IMR-90 (cell line): ENCODE data around the gene ZNF761. TPM values are rescaled to one million over a fixed set of nuclear protein-coding genes. Genes with fewer than 3 reads are reported as not detected.
A peak's percentile ranks its signal among the peaks of the same experiment; 100 is the strongest.

ENCODE experiments used
- ATAC-seq: fragments of 200-7000 bp; cut with Tn5 transposase; 2 replicates; pipeline ENCODE4 v1.9.1; 2020; ENCODE audit warnings: low read depth, mild to moderate bottlenecking, moderate library complexity
- BruUV-seq: library from RNA; stranded (reverse); fragments of 400-500 nt; replicated peaks from 2 replicates; lab custom pipeline; 2021; lab: Mats Ljungman, UMichigan
- CTCF ChIA-PET: fragments of 300-600 bp; formaldehyde crosslinking; extraction: SDS; loops from one replicate; lab custom pipeline; 2021; ENCODE audit warnings: antibody characterized with exemption; lab: Yijun Ruan, JAX
- POLR2A ChIA-PET: fragments of 300-600 bp; sonication (Branson Sonifier 250); formaldehyde crosslinking; loops from one replicate; lab custom pipeline; 2022; ENCODE audit warnings: antibody characterized with exemption; ENCODE audit not compliant: unreplicated experiment; lab: Charles Lee
- DNase-seq: peaks from one replicate; pipeline ENCODE4 v3.0.0; 2013
- H2AFZ ChIP-seq: replicated peaks from 2 replicates; pipeline ENCODE3; 2013; ENCODE audit warnings: low read length, mild to moderate bottlenecking; ENCODE audit not compliant: poor library complexity
- H2AK5ac ChIP-seq: 2 replicates; pipeline ENCODE4 v1.6.1; 2013; ENCODE audit warnings: low read depth, low read length, inconsistent platforms
- H2AK9ac ChIP-seq: replicated peaks from 2 replicates; pipeline ENCODE3; 2013; ENCODE audit warnings: mild to moderate bottlenecking, low read depth, low read length, moderate library complexity; ENCODE audit not compliant: poor library complexity
- H2BK120ac ChIP-seq: 2 replicates; pipeline ENCODE4 v1.6.1; 2013; ENCODE audit warnings: low read depth, low read length, inconsistent platforms
- H2BK15ac ChIP-seq: 3 replicates; pipeline ENCODE4 v1.6.1; 2013; ENCODE audit warnings: low read depth, low read length, inconsistent platforms
- H2BK20ac ChIP-seq: 2 replicates; pipeline ENCODE4 v1.6.1; 2013; ENCODE audit warnings: low read depth, mild to moderate bottlenecking, inconsistent platforms, low read length, moderate library complexity
- H2BK5ac ChIP-seq: 2 replicates; pipeline ENCODE4 v1.6.1; 2013; ENCODE audit warnings: mild to moderate bottlenecking, low read depth, low read length, inconsistent platforms; ENCODE audit not compliant: poor library complexity, severe bottlenecking
- H3K14ac ChIP-seq: replicated peaks from 2 replicates; pipeline ENCODE4 v1.6.1; 2013; ENCODE audit warnings: low read depth, low read length, inconsistent platforms
- H3K18ac ChIP-seq: 2 replicates; pipeline ENCODE4 v1.6.1; 2013; ENCODE audit warnings: low read depth, low read length, control low read depth
- H3K23ac ChIP-seq: 2 replicates; pipeline ENCODE4 v1.6.1; 2013; ENCODE audit warnings: low read depth, low read length, inconsistent platforms
- H3K27ac ChIP-seq: 2 replicates; pipeline ENCODE4 v1.5.1; 2013; ENCODE audit warnings: mild to moderate bottlenecking, control low read depth, low read length; ENCODE audit not compliant: insufficient read depth
- H3K27me3 ChIP-seq: 2 replicates; pipeline ENCODE4 v1.6.1; 2013; ENCODE audit warnings: low read length; ENCODE audit not compliant: control insufficient read depth, insufficient read depth
- H3K36me3 ChIP-seq: 2 replicates; pipeline ENCODE4 v1.6.1; 2013; ENCODE audit warnings: low read length, mixed read lengths; ENCODE audit not compliant: control insufficient read depth, insufficient read depth
- H3K4ac ChIP-seq: 2 replicates; pipeline ENCODE4 v1.6.1; 2013; ENCODE audit warnings: low read depth, low read length, inconsistent platforms
- H3K4me1 ChIP-seq: 2 replicates; pipeline ENCODE4 v1.6.1; 2013; ENCODE audit warnings: low read length, mixed read lengths; ENCODE audit not compliant: control insufficient read depth, insufficient read depth
- H3K4me2 ChIP-seq: 2 replicates; pipeline ENCODE4 v1.6.1; 2013; ENCODE audit warnings: low read depth, mild to moderate bottlenecking, control low read depth, low read length, moderate library complexity
- H3K4me3 ChIP-seq: 2 replicates; pipeline ENCODE4 v1.5.1; 2013; ENCODE audit warnings: low read depth, mild to moderate bottlenecking, control low read depth, low read length, moderate library complexity; ENCODE audit not compliant: insufficient read depth
- H3K56ac ChIP-seq: 2 replicates; pipeline ENCODE4 v1.6.1; 2013; ENCODE audit warnings: low read length, inconsistent platforms; ENCODE audit not compliant: insufficient read depth; ENCODE audit errors: extremely low read depth
- H3K79me1 ChIP-seq, 2 experiments: 2 replicates each; pipeline ENCODE4 v1.6.1; 2013; ENCODE audit warnings: low read length in 2 of 2, inconsistent platforms in 1 of 2, low read depth in 1 of 2
- H3K9ac ChIP-seq: 2 replicates; pipeline ENCODE4 v1.6.1; 2013; ENCODE audit warnings: low read depth, low read length, control low read depth
- H3K9me1 ChIP-seq: 2 replicates; pipeline ENCODE4 v1.6.1; 2013; ENCODE audit warnings: low read length, inconsistent platforms; ENCODE audit not compliant: insufficient read depth
- H3K9me3 ChIP-seq: 2 replicates; pipeline ENCODE4 v1.6.1; 2013; ENCODE audit warnings: low read length; ENCODE audit not compliant: control insufficient read depth, insufficient read depth
- H4K20me1 ChIP-seq: 2 replicates; pipeline ENCODE4 v1.6.1; 2013; ENCODE audit warnings: low read length, inconsistent platforms; ENCODE audit not compliant: insufficient read depth
- H4K5ac ChIP-seq: 2 replicates; pipeline ENCODE4 v1.6.1; 2013; ENCODE audit warnings: mild to moderate bottlenecking, low read depth, low read length, control low read depth
- H4K8ac ChIP-seq, 2 experiments: 2 replicates each; pipeline ENCODE4 v1.6.1; 2013; ENCODE audit warnings: low read depth in 2 of 2, low read length in 2 of 2, control low read depth in 1 of 2, inconsistent platforms in 1 of 2
- H4K91ac ChIP-seq: 2 replicates; pipeline ENCODE4 v1.6.1; 2013; ENCODE audit warnings: low read depth, low read length, inconsistent platforms; ENCODE audit not compliant: insufficient read depth
- BHLHE40 ChIP-seq: fragments of 150-350 bp; IDR thresholded peaks from 2 replicates; pipeline ENCODE4 v1.6.1; 2016; ENCODE audit warnings: mild to moderate bottlenecking, low read depth, low read length
- CEBPB ChIP-seq: IDR thresholded peaks from 2 replicates; pipeline ENCODE4 v1.6.1; 2012; ENCODE audit warnings: low read depth, low read length, improper control_type of control experiment
- CTCF ChIP-seq: conservative IDR thresholded peaks from 2 replicates; pipeline ENCODE4 v1.5.1; 2012; ENCODE audit warnings: mild to moderate bottlenecking, low read depth, low read length, improper control_type of control experiment
- ELK1 ChIP-seq: fragments of 150-350 bp; IDR thresholded peaks from 2 replicates; pipeline ENCODE4 v1.6.1; 2016; ENCODE audit warnings: low read depth, mild to moderate bottlenecking, low read length, moderate library complexity, borderline replicate concordance
- FOS ChIP-seq: fragments of 150-350 bp; IDR thresholded peaks from 2 replicates; pipeline ENCODE4 v1.6.1; 2016; ENCODE audit warnings: low read depth, low read length
- MAFK ChIP-seq: IDR thresholded peaks from 2 replicates; pipeline ENCODE4 v1.6.1; 2012; ENCODE audit warnings: low read depth, low read length, improper control_type of control experiment
- MXI1 ChIP-seq: IDR thresholded peaks from 2 replicates; pipeline ENCODE4 v1.6.1; 2012; ENCODE audit warnings: low read depth, mild to moderate bottlenecking, low read length, moderate library complexity, borderline replicate concordance
- NFE2L2 ChIP-seq: fragments of 150-350 bp; IDR thresholded peaks from 2 replicates; pipeline ENCODE4 v1.6.1; 2016; ENCODE audit warnings: low read depth, mild to moderate bottlenecking, low read length
- RAD21 ChIP-seq: IDR thresholded peaks from 2 replicates; pipeline ENCODE4 v1.6.1; 2012; ENCODE audit warnings: low read length, improper control_type of control experiment
- RFX5 ChIP-seq: IDR thresholded peaks from 2 replicates; pipeline ENCODE4 v1.8.0; 2012; ENCODE audit warnings: low read depth, mild to moderate bottlenecking, low read length, moderate library complexity
- SMC3 ChIP-seq: fragments of 150-350 bp; IDR thresholded peaks from 2 replicates; pipeline ENCODE4 v1.6.1; 2016; ENCODE audit warnings: low read depth, mild to moderate bottlenecking, antibody characterized with exemption, low read length, moderate library complexity
- USF2 ChIP-seq: fragments of 150-350 bp; IDR thresholded peaks from 2 replicates; pipeline ENCODE4 v1.6.1; 2017; ENCODE audit warnings: mild to moderate bottlenecking, antibody characterized with exemption, low read length, low read depth
- WGBS, 2 experiments: methylation state at CpG; one replicate each; pipeline versions ENCODE4 v1.1.5 to v1.1.7; 2013; ENCODE audit warnings: missing lambda C conversion rate in 2 of 2; ENCODE audit not compliant: insufficient read length in 1 of 2; ENCODE audit errors: extremely low coverage in 2 of 2; 5-methylcytosine and 5-hydroxymethylcytosine counted together
- dilution Hi-C: fragments of 300-500 bp; cut with HindIII; formaldehyde crosslinking; loops from one replicate; pipeline ENCODE4 v1.14.3; 2018; ENCODE audit warnings: low sequenced_read_pairs; ENCODE audit not compliant: unreplicated experiment
- in situ Hi-C: fragments of 300-500 bp; cut with MboI; formaldehyde crosslinking; loops from 3 replicates; pipeline ENCODE4 v1.14.3; 2019; ENCODE audit warnings: low sequenced_read_pairs, inconsistent platforms, mixed read lengths
- intact Hi-C: fragments of 100-400 bp; cut with micrococcal nuclease; formaldehyde crosslinking; loops from 2 replicates; pipeline ENCODE4 v1.10.0; 2022
- polyA plus RNA-seq, 3 experiments: library from polyadenylated mRNA; depleted of rRNA; stranded (reverse); fragments of >200 nt; gene quantifications; 2 replicates each; pipeline ENCODE4 v1.2.3, GENCODE V29; 2012; ENCODE audit warnings: low replicate concordance in 1 of 3
- total RNA-seq: library from RNA; depleted of rRNA; stranded (reverse); fragments of >200 nt; gene quantifications from 2 replicates; pipeline ENCODE4 v1.2.3, GENCODE V29; 2012

Gene ZNF761
- total and polyA plus RNA-seq, 2 of the 4 experiments (the other 2 are of a cell fraction): 7.9 to 21.9 TPM

DNA sequence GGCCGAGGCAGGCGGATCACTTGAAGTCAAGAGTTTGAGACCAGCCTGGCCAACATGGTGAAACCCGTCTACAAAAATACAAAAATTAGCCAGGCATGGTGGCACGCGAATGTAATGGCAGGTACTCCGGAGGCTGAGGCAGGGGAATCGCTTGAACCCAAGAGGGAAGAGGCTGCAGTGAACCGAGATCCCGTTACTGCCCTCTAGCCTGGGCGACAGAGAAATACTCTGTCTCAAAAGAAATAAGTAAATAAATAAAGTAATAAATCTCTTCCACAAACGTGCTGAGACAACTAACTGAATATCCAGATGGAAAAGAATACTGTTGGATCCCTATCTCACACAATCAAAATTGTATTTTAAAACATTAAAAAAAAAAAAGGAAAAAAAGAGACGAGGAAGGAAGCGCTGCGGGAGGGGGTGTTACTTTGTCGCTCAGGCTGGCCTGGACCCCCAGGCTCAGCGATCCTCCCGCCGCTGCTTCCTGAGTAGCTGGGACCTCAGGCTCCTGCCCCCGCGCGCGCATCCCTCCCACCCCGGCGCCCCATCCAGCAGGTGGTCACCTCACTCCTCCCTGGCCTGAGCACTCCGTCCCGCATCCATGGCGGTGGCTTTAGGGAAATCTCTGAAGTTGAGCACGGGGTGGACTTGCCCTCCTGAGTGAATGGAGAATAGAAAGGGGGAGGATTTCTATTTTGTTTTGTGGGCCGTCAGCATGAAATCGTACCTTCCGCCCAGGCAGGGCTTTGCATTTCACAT, 35.1 kb downstream of the ZNF761 start:
- H2AK9ac ChIP-seq: no peak overlapping the region
- H3K4me1 ChIP-seq: no peaks in the 10 kb centered on the region
- 0 out of 4 replicates have a peak, but pooled peaks cover 4% of the 10 kb centered on the region in 2 experiments for H3K79me1 ChIP-seq
- no peak overlapping the region for H4K91ac ChIP-seq
- H3K9me1 ChIP-seq: no peaks in the 10 kb centered on the region
- peak overlapping the region; percentile 72 for H3K4me3 ChIP-seq
- peak overlapping the region; percentile 89 for H3K4me2 ChIP-seq
- POLR2A ChIA-PET: no interaction called here
- H3K23ac ChIP-seq: no peak overlapping the region
- no peaks in the 10 kb centered on the region for H3K36me3 ChIP-seq
- no peak overlapping the region for H2AK5ac ChIP-seq
- intact Hi-C loops (no loop called here), in situ Hi-C loops (no loop called here), dilution Hi-C loops (no loop called here)
- no peak overlapping the region; a peak in 1 of 4 replicates for H4K8ac ChIP-seq
- BruUV-seq: no TSS peak
- H3K4ac ChIP-seq: no peak overlapping the region
- H4K20me1 ChIP-seq: no peaks in the 10 kb centered on the region
- peak overlapping the region; percentile 83 for H2AFZ ChIP-seq
- no peak overlapping the region for H2BK20ac ChIP-seq
- H3K9me3 ChIP-seq: peaks cover 2% of the 10 kb centered on the region; the same call in 1 of the 2 replicates
- no peak overlapping the region for H3K56ac ChIP-seq
- H3K27ac ChIP-seq: no peak overlapping the region
- DNase-seq: no peak
- CTCF ChIA-PET: no interaction called here
- ATAC-seq: peak; percentile 13; the same call in 1 of the 2 replicates
- H2BK5ac ChIP-seq: no peak overlapping the region
- no peak overlapping the region for H3K14ac ChIP-seq
- H2BK120ac ChIP-seq: no peak overlapping the region
- 54% methylated on average over 3 of the region's 31 CpGs; no CpG with 5 or more reads in 1 of the 2 experiments for WGBS, 2 experiments
- H4K5ac ChIP-seq: no peak overlapping the region
- no peak overlapping the region for H2BK15ac ChIP-seq
- H3K18ac ChIP-seq: no peak overlapping the region
- TF ChIP-seq SMC3 (no peak), BHLHE40 (no peak), MXI1 (no peak), MAFK (no peak), RFX5 (no peak), CEBPB (no peak), RAD21 (no peak), NFE2L2 (no peak), FOS (no peak), ELK1 (no peak), CTCF (no peak), USF2 (no peak)
- H3K27me3 ChIP-seq: no peaks in the 10 kb centered on the region
- peak overlapping the region; percentile 26 for H3K9ac ChIP-seq
